IMR-90 (cell line): ENCODE measurements around the gene NOS1AP. TPM values are rescaled to one million over a fixed set of nuclear protein-coding genes. Genes with fewer than 3 reads are reported as not detected.

Experiments used
- ATAC-seq: fragments of 200-7000 bp; cut with Tn5 transposase; 2 replicates; pipeline ENCODE4 v1.9.1; 2020; ENCODE audit warnings: low read depth, mild to moderate bottlenecking, moderate library complexity
- BruUV-seq: library from RNA; stranded (reverse); fragments of 400-500 nt; replicated peaks from 2 replicates; lab custom pipeline; 2021; lab: Mats Ljungman, UMichigan
- CTCF ChIA-PET: fragments of 300-600 bp; formaldehyde crosslinking; extraction: SDS; loops from one replicate; lab custom pipeline; 2021; ENCODE audit warnings: antibody characterized with exemption; lab: Yijun Ruan, JAX
- POLR2A ChIA-PET: fragments of 300-600 bp; sonication (Branson Sonifier 250); formaldehyde crosslinking; loops from one replicate; lab custom pipeline; 2022; ENCODE audit warnings: antibody characterized with exemption; ENCODE audit not compliant: unreplicated experiment; lab: Charles Lee
- DNase-seq: peaks from one replicate; pipeline ENCODE4 v3.0.0; 2013
- H2AFZ ChIP-seq: replicated peaks from 2 replicates; pipeline ENCODE3; 2013; ENCODE audit warnings: low read length, mild to moderate bottlenecking; ENCODE audit not compliant: poor library complexity
- H2AK5ac ChIP-seq: 2 replicates; pipeline ENCODE4 v1.6.1; 2013; ENCODE audit warnings: low read depth, low read length, inconsistent platforms
- H2AK9ac ChIP-seq: replicated peaks from 2 replicates; pipeline ENCODE3; 2013; ENCODE audit warnings: mild to moderate bottlenecking, low read depth, low read length, moderate library complexity; ENCODE audit not compliant: poor library complexity
- H2BK120ac ChIP-seq: 2 replicates; pipeline ENCODE4 v1.6.1; 2013; ENCODE audit warnings: low read depth, low read length, inconsistent platforms
- H2BK15ac ChIP-seq: 3 replicates; pipeline ENCODE4 v1.6.1; 2013; ENCODE audit warnings: low read depth, low read length, inconsistent platforms
- H2BK20ac ChIP-seq: 2 replicates; pipeline ENCODE4 v1.6.1; 2013; ENCODE audit warnings: low read depth, mild to moderate bottlenecking, inconsistent platforms, low read length, moderate library complexity
- H2BK5ac ChIP-seq: 2 replicates; pipeline ENCODE4 v1.6.1; 2013; ENCODE audit warnings: mild to moderate bottlenecking, low read depth, low read length, inconsistent platforms; ENCODE audit not compliant: poor library complexity, severe bottlenecking
- H3K14ac ChIP-seq: replicated peaks from 2 replicates; pipeline ENCODE4 v1.6.1; 2013; ENCODE audit warnings: low read depth, low read length, inconsistent platforms
- H3K18ac ChIP-seq: 2 replicates; pipeline ENCODE4 v1.6.1; 2013; ENCODE audit warnings: low read depth, low read length, control low read depth
- H3K23ac ChIP-seq: 2 replicates; pipeline ENCODE4 v1.6.1; 2013; ENCODE audit warnings: low read depth, low read length, inconsistent platforms
- H3K27ac ChIP-seq: 2 replicates; pipeline ENCODE4 v1.5.1; 2013; ENCODE audit warnings: mild to moderate bottlenecking, control low read depth, low read length; ENCODE audit not compliant: insufficient read depth
- H3K27me3 ChIP-seq: 2 replicates; pipeline ENCODE4 v1.6.1; 2013; ENCODE audit warnings: low read length; ENCODE audit not compliant: control insufficient read depth, insufficient read depth
- H3K36me3 ChIP-seq: 2 replicates; pipeline ENCODE4 v1.6.1; 2013; ENCODE audit warnings: low read length, mixed read lengths; ENCODE audit not compliant: control insufficient read depth, insufficient read depth
- H3K4ac ChIP-seq: 2 replicates; pipeline ENCODE4 v1.6.1; 2013; ENCODE audit warnings: low read depth, low read length, inconsistent platforms
- H3K4me1 ChIP-seq: 2 replicates; pipeline ENCODE4 v1.6.1; 2013; ENCODE audit warnings: low read length, mixed read lengths; ENCODE audit not compliant: control insufficient read depth, insufficient read depth
- H3K4me2 ChIP-seq: 2 replicates; pipeline ENCODE4 v1.6.1; 2013; ENCODE audit warnings: low read depth, mild to moderate bottlenecking, control low read depth, low read length, moderate library complexity
- H3K4me3 ChIP-seq: 2 replicates; pipeline ENCODE4 v1.5.1; 2013; ENCODE audit warnings: low read depth, mild to moderate bottlenecking, control low read depth, low read length, moderate library complexity; ENCODE audit not compliant: insufficient read depth
- H3K56ac ChIP-seq: 2 replicates; pipeline ENCODE4 v1.6.1; 2013; ENCODE audit warnings: low read length, inconsistent platforms; ENCODE audit not compliant: insufficient read depth; ENCODE audit errors: extremely low read depth
- H3K79me1 ChIP-seq, 2 experiments: 2 replicates each; pipeline ENCODE4 v1.6.1; 2013; ENCODE audit warnings: low read length in 2 of 2, inconsistent platforms in 1 of 2, low read depth in 1 of 2
- H3K9ac ChIP-seq: 2 replicates; pipeline ENCODE4 v1.6.1; 2013; ENCODE audit warnings: low read depth, low read length, control low read depth
- H3K9me1 ChIP-seq: 2 replicates; pipeline ENCODE4 v1.6.1; 2013; ENCODE audit warnings: low read length, inconsistent platforms; ENCODE audit not compliant: insufficient read depth
- H3K9me3 ChIP-seq: 2 replicates; pipeline ENCODE4 v1.6.1; 2013; ENCODE audit warnings: low read length; ENCODE audit not compliant: control insufficient read depth, insufficient read depth
- H4K20me1 ChIP-seq: 2 replicates; pipeline ENCODE4 v1.6.1; 2013; ENCODE audit warnings: low read length, inconsistent platforms; ENCODE audit not compliant: insufficient read depth
- H4K5ac ChIP-seq: 2 replicates; pipeline ENCODE4 v1.6.1; 2013; ENCODE audit warnings: mild to moderate bottlenecking, low read depth, low read length, control low read depth
- H4K8ac ChIP-seq, 2 experiments: 2 replicates each; pipeline ENCODE4 v1.6.1; 2013; ENCODE audit warnings: low read depth in 2 of 2, low read length in 2 of 2, control low read depth in 1 of 2, inconsistent platforms in 1 of 2
- H4K91ac ChIP-seq: 2 replicates; pipeline ENCODE4 v1.6.1; 2013; ENCODE audit warnings: low read depth, low read length, inconsistent platforms; ENCODE audit not compliant: insufficient read depth
- BHLHE40 ChIP-seq: fragments of 150-350 bp; IDR thresholded peaks from 2 replicates; pipeline ENCODE4 v1.6.1; 2016; ENCODE audit warnings: mild to moderate bottlenecking, low read depth, low read length
- CHD1 ChIP-seq: IDR thresholded peaks from 2 replicates; pipeline ENCODE4 v1.6.1; 2012; ENCODE audit warnings: low read depth, low read length, improper control_type of control experiment
- MAFK ChIP-seq: IDR thresholded peaks from 2 replicates; pipeline ENCODE4 v1.6.1; 2012; ENCODE audit warnings: low read depth, low read length, improper control_type of control experiment
- MXI1 ChIP-seq: IDR thresholded peaks from 2 replicates; pipeline ENCODE4 v1.6.1; 2012; ENCODE audit warnings: low read depth, mild to moderate bottlenecking, low read length, moderate library complexity, borderline replicate concordance
- NFE2L2 ChIP-seq: fragments of 150-350 bp; IDR thresholded peaks from 2 replicates; pipeline ENCODE4 v1.6.1; 2016; ENCODE audit warnings: low read depth, mild to moderate bottlenecking, low read length
- POLR2A ChIP-seq: IDR thresholded peaks from 2 replicates; pipeline ENCODE4 v1.6.1; 2012; ENCODE audit warnings: mild to moderate bottlenecking, low read depth, low read length
- RAD21 ChIP-seq: IDR thresholded peaks from 2 replicates; pipeline ENCODE4 v1.6.1; 2012; ENCODE audit warnings: low read length, improper control_type of control experiment
- RFX5 ChIP-seq: IDR thresholded peaks from 2 replicates; pipeline ENCODE4 v1.8.0; 2012; ENCODE audit warnings: low read depth, mild to moderate bottlenecking, low read length, moderate library complexity
- WGBS, 2 experiments: methylation state at CpG; one replicate each; pipeline versions ENCODE4 v1.1.5 to v1.1.7; 2013; ENCODE audit warnings: missing lambda C conversion rate in 2 of 2; ENCODE audit not compliant: insufficient read length in 1 of 2; ENCODE audit errors: extremely low coverage in 2 of 2; 5-methylcytosine and 5-hydroxymethylcytosine counted together
- dilution Hi-C: fragments of 300-500 bp; cut with HindIII; formaldehyde crosslinking; loops from one replicate; pipeline ENCODE4 v1.14.3; 2018; ENCODE audit warnings: low sequenced_read_pairs; ENCODE audit not compliant: unreplicated experiment
- in situ Hi-C: fragments of 300-500 bp; cut with MboI; formaldehyde crosslinking; loops from 3 replicates; pipeline ENCODE4 v1.14.3; 2019; ENCODE audit warnings: low sequenced_read_pairs, inconsistent platforms, mixed read lengths
- intact Hi-C: fragments of 100-400 bp; cut with micrococcal nuclease; formaldehyde crosslinking; loops from 2 replicates; pipeline ENCODE4 v1.10.0; 2022
- polyA plus RNA-seq, 3 experiments: library from polyadenylated mRNA; depleted of rRNA; stranded (reverse); fragments of >200 nt; gene quantifications; 2 replicates each; pipeline ENCODE4 v1.2.3, GENCODE V29; 2012; ENCODE audit warnings: low replicate concordance in 1 of 3
- total RNA-seq: library from RNA; depleted of rRNA; stranded (reverse); fragments of >200 nt; gene quantifications from 2 replicates; pipeline ENCODE4 v1.2.3, GENCODE V29; 2012
- TF ChIP-seq, protein P1 (sequence below): fragments of 150-350 bp; IDR thresholded peaks from 2 replicates; pipeline ENCODE4 v1.6.1; 2016; ENCODE audit warnings: low read depth, mild to moderate bottlenecking, low read length, moderate library complexity, borderline replicate concordance

NOS1AP gene
- total and polyA plus RNA-seq, 2 of the 4 experiments (the other 2 are of a cell fraction), result 0.18 to 0.19 TPM

DNA sequence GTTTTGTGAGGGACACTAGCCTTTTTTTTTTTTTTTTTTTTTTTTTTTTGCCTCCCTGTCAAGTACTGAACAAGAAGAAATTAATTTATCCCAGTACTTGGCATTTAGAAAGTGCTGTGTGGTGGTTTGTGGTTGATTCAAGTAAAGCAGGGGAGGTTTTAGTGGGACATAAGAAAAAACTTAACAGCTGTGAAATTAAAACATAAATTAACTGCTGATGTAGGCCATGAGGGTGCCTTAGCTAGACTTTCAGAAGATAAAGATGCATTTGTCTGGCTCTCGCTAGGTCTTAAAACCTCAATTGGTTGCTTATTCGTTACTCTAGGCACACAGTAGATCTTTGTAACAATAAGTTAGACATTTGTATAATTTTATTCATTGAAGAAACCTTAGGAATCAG, 254.9 kb downstream of the NOS1AP start:
- Histone ChIP-seq H3K23ac (no peak overlapping the region), H4K91ac (no peak overlapping the region), H2BK120ac (no peak overlapping the region), H3K79me1 (no peaks in the 10 kb centered on the region), H2BK5ac (no peak overlapping the region), H2BK20ac (no peak overlapping the region), H3K9ac (no peak overlapping the region), H3K9me3 (no peaks in the 10 kb centered on the region), H3K56ac (no peak overlapping the region), H2BK15ac (no peak overlapping the region), H3K27me3 (peaks cover 3% of the 10 kb centered on the region), H3K4me1 (no peaks in the 10 kb centered on the region), H3K4me2 (no peak overlapping the region), H3K36me3 (no peaks in the 10 kb centered on the region), H2AK5ac (no peak overlapping the region), H3K4ac (no peak overlapping the region), H2AFZ (no peak overlapping the region), H2AK9ac (no peak overlapping the region), H4K5ac (no peak overlapping the region), H4K20me1 (no peaks in the 10 kb centered on the region), H3K18ac (no peak overlapping the region), H3K14ac (no peak overlapping the region), H4K8ac (no peak overlapping the region), H3K9me1 (no peaks in the 10 kb centered on the region), H3K27ac (no peak overlapping the region), H3K4me3 (no peak overlapping the region)
- dilution Hi-C loops, result no loop called here
- intact Hi-C loops, result no loop called here
- ATAC-seq, result no peak
- CTCF ChIA-PET, result interaction anchor here (0.6 kb wide), 1 partner anchor 290 kb away, joined by 4 read pairs; no protein-coding TSS in a partner anchor
- POLR2A ChIA-PET, result no interaction called here
- WGBS, 2 experiments, result no CpG with 5 or more reads among the region's 2 CpGs
- DNase-seq, result no peak
- TF ChIP-seq MXI1 (no peak), CHD1 (no peak), BHLHE40 (no peak), MAFK (no peak), RAD21 (no peak), POLR2A (no peak), NFE2L2 (no peak), RFX5 (no peak)
- TF ChIP-seq, protein P1, sequence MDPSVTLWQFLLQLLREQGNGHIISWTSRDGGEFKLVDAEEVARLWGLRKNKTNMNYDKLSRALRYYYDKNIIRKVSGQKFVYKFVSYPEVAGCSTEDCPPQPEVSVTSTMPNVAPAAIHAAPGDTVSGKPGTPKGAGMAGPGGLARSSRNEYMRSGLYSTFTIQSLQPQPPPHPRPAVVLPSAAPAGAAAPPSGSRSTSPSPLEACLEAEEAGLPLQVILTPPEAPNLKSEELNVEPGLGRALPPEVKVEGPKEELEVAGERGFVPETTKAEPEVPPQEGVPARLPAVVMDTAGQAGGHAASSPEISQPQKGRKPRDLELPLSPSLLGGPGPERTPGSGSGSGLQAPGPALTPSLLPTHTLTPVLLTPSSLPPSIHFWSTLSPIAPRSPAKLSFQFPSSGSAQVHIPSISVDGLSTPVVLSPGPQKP, result no peak
- no TSS peak for BruUV-seq
- in situ Hi-C loops, result no loop called here
